Measurements from ENCODE around the gene ENTPD3.
"Not testable (repeated sequence)": the region's sequence is repeated elsewhere in the genome, so short reads cannot be mapped to it uniquely, and the experiment has no call there.

The ENTPD3 gene

DNA sequence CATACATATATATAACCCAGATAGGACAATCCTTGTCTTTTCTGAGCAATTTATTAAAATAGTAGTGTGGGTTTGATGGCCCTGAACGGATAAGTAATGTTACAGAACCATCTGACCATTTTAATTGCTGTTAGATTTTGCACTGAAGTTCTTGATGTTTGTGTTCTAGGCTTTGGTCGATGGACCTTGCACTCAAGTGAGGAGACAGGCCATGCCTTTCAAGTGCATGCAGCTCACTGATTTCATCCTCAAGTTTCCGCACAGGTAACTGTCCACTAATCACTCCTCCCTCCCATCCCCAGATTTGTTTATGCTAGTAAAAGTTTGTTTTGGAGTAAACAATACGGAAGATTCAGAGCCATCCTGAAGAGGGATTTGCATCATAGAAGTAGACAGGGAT lies 71.5 kb downstream of the ENTPD3 start:
- H3K9me3 Mint-ChIP-seq: no peaks in the 10 kb centered on the region
- H3K4me1 Mint-ChIP-seq (ENCODE audit: low read depth): peaks cover 21% of the 10 kb centered on the region
- intact Hi-C loops (cut with micrococcal nuclease): no loop called here
- H3K4me3 Mint-ChIP-seq: peak overlapping the region; percentile 81
- H3K36me3 Mint-ChIP-seq (ENCODE audit: low read depth): peaks cover 70% of the 10 kb centered on the region
- peak overlapping the region; percentile 88 for H3K27ac Mint-ChIP-seq
- peaks cover 2% of the 10 kb centered on the region for H3K27me3 Mint-ChIP-seq

DNA sequence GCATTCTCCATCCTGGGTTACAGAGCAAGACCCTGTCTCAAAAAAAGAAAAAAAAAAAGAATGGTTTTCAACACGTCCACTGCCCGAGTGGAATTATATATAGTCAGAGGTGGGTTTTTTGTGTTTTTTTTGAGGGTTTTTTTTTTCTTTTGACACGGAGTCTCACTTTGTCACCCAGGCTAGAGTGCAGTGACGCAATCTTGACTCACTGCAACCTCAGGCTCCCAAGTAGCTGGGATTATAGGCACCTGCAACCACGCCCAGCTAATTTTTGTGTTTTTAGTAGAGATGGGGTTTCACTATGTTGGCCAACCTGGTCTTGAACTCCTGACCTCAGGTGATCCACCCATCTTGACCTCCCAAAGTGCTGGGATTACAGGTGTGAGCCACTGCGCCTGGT lies 73.5 kb downstream of the ENTPD3 start:
- peaks cover 22% of the 10 kb centered on the region for H3K4me1 Mint-ChIP-seq (ENCODE audit: low read depth)
- H3K27ac Mint-ChIP-seq; intact Hi-C loops (cut with micrococcal nuclease); H3K27me3 Mint-ChIP-seq; H3K4me3 Mint-ChIP-seq; H3K9me3 Mint-ChIP-seq: not testable (repeated sequence)
- peaks cover 89% of the 10 kb centered on the region for H3K36me3 Mint-ChIP-seq (ENCODE audit: low read depth)

- Mint-ChIP-seq H3K9me3 (no peaks in the 10 kb centered on the region), H3K4me1 (ENCODE audit: low read depth) (peaks cover 22% of the 10 kb centered on the region), H3K27ac (no peak overlapping the region), H3K36me3 (ENCODE audit: low read depth) (peaks cover 96% of the 10 kb centered on the region), H3K4me3 (no peak overlapping the region), H3K27me3 (no peaks in the 10 kb centered on the region)
- intact Hi-C loops (cut with micrococcal nuclease): no loop called here
Observed at GRCh38 chr3:40461161-40461560, 74.2 kb downstream of the ENTPD3 start.

DNA sequence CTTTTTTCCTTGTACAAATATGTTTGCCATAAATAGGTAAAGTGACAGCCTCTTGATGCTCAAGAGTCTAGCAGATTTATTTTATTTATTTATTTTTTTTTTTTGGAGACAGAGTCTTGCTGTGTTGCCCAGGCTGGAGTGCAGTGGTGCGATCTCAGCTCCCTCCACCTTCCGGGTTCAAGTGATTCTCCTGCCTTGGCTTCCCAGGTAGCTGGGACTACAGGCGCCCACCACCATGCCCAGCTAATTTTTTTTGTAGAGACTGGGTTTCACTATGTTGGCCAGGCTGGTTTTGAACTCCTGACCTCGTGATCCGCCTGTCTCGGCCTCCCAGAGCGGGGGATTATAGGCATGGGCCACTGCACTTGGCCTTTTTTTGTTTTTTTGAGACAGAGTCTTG lies 75.9 kb downstream of the ENTPD3 start:
- H3K27me3 Mint-ChIP-seq; H3K9me3 Mint-ChIP-seq; intact Hi-C loops (cut with micrococcal nuclease); H3K4me3 Mint-ChIP-seq; H3K27ac Mint-ChIP-seq: not testable (repeated sequence)
- H3K36me3 Mint-ChIP-seq (ENCODE audit: low read depth): peaks cover 93% of the 10 kb centered on the region
- peaks cover 20% of the 10 kb centered on the region for H3K4me1 Mint-ChIP-seq (ENCODE audit: low read depth)

DNA sequence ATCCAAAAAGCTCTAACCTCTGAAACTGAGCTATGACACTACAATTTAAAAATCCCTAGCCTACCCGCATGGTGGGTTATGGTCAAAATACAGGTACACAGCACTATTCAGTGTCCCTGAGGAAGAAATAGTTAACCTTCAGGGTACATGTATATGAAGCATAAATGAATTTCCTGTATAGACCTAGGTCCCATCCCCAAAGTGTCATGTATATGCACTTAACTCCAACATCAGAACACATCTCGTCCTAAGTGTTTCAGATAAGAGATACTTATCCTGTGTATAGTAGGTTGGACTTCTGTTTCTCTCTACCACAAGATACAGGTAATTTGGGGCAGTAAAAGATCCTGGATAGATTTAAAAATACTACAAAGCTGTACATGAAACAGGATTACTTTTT lies 76.6 kb downstream of the ENTPD3 start:
- Mint-ChIP-seq H3K27ac (no peak overlapping the region), H3K9me3 (no peaks in the 10 kb centered on the region), H3K4me1 (ENCODE audit: low read depth) (peaks cover 12% of the 10 kb centered on the region), H3K27me3 (no peaks in the 10 kb centered on the region), H3K4me3 (no peak overlapping the region), H3K36me3 (ENCODE audit: low read depth) (peaks cover 87% of the 10 kb centered on the region)
- intact Hi-C loops (cut with micrococcal nuclease): no loop called here

DNA sequence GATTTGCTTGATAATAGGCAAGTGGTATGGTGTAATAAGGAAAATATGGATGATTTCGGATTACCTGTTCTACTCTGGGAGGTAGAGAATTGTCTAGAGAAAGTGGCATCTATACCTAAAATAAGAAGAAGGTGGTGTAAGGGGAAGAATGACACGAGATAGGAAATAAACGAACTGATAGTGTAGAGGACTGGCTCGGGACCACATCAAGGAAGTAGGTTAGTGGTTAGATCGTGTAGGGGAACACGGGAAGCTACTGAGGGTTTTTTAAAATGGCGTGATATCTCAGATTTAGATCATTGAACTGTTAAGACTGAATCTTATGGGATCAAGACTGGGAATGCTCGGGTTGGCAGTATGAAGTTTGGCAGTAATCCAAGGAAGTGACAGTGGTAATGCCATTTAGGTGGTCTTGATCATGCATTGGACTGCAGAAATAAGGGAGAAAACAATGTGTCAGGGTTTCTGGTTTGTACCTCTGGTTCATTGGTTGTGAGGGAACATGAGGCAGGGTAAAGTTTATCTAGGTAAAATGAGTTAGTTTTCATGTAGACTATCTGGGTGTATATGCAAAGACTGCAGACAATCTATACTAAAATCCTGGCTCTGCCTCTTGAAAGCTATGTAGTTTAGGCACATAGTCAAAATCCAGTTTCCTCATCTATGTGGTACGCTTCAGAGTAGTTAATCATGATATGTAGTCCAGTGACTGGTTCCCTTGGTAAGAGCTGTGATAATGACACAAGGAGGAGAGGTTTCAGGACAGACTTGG lies 77.5 kb downstream of the ENTPD3 start:
- H3K36me3 Mint-ChIP-seq (ENCODE audit: low read depth): peaks cover 77% of the 10 kb centered on the region
- intact Hi-C loops (cut with micrococcal nuclease): no loop called here
- peaks cover 6% of the 10 kb centered on the region for H3K4me1 Mint-ChIP-seq (ENCODE audit: low read depth)
- H3K4me3 Mint-ChIP-seq: no peak overlapping the region
- no peaks in the 10 kb centered on the region for H3K9me3 Mint-ChIP-seq
- H3K27ac Mint-ChIP-seq: no peak overlapping the region
- H3K27me3 Mint-ChIP-seq: no peaks in the 10 kb centered on the region

GRCh38 chr3:40465111-40465407 lies 78.1 kb downstream of the ENTPD3 start:
- no peak overlapping the region for H3K27ac Mint-ChIP-seq
- intact Hi-C loops (cut with micrococcal nuclease): no loop called here
- no peaks in the 10 kb centered on the region for H3K9me3 Mint-ChIP-seq
- H3K4me3 Mint-ChIP-seq: no peak overlapping the region
- H3K27me3 Mint-ChIP-seq: no peaks in the 10 kb centered on the region
- peaks cover 72% of the 10 kb centered on the region for H3K36me3 Mint-ChIP-seq (ENCODE audit: low read depth)
- H3K4me1 Mint-ChIP-seq (ENCODE audit: low read depth): peaks cover 6% of the 10 kb centered on the region

GRCh38 chr3:40465456-40465855 lies 78.5 kb downstream of the ENTPD3 start:
- H3K36me3 Mint-ChIP-seq (ENCODE audit: low read depth): peaks cover 68% of the 10 kb centered on the region
- peaks cover 6% of the 10 kb centered on the region for H3K4me1 Mint-ChIP-seq (ENCODE audit: low read depth)
- H3K4me3 Mint-ChIP-seq: no peak overlapping the region
- no peak overlapping the region for H3K27ac Mint-ChIP-seq
- no peaks in the 10 kb centered on the region for H3K27me3 Mint-ChIP-seq
- no peaks in the 10 kb centered on the region for H3K9me3 Mint-ChIP-seq
- intact Hi-C loops (cut with micrococcal nuclease): no loop called here

DNA sequence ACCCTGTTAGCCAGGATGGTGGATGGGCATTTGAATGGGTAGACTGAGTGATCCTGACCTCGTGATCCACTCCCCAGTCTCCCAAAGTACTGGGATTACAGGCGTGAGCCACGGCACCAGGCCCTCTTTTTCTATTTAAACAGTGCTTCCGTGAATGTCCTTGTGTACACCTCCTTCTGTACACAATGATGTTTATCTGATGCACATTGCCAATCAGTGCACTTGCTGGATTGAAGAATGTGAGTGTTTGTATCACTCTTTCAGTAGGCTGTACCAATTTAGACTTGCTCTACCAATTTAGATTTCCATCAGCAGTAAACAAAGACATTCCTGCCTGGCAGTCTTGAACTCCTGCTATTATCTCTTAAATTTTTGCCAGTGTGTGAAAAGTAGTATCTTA lies 81.0 kb downstream of the ENTPD3 start:
- Mint-ChIP-seq H3K36me3 (ENCODE audit: low read depth) (peaks cover 42% of the 10 kb centered on the region), H3K9me3 (no peaks in the 10 kb centered on the region), H3K27me3 (no peaks in the 10 kb centered on the region), H3K4me1 (ENCODE audit: low read depth) (peaks cover 6% of the 10 kb centered on the region), H3K4me3 (no peak overlapping the region), H3K27ac (no peak overlapping the region)
- intact Hi-C loops (cut with micrococcal nuclease): no loop called here

- Mint-ChIP-seq H3K9me3 (no peaks in the 10 kb centered on the region), H3K36me3 (ENCODE audit: low read depth) (peaks cover 16% of the 10 kb centered on the region), H3K4me1 (ENCODE audit: low read depth) (no peaks in the 10 kb centered on the region), H3K27me3 (no peaks in the 10 kb centered on the region), H3K4me3 (no peak overlapping the region), H3K27ac (no peak overlapping the region)
- intact Hi-C loops (cut with micrococcal nuclease): loop anchor here (10.0 kb wide), 1 partner anchor 734 kb away; no protein-coding TSS in a partner anchor
Observed at GRCh38 chr3:40470701-40471100, 83.7 kb downstream of the ENTPD3 start.

- peak within 1 kb of the TSS; percentile 99 for H3K27ac Mint-ChIP-seq
- no peaks in the 10 kb centered on the region for H3K27me3 Mint-ChIP-seq
- H3K4me1 Mint-ChIP-seq (ENCODE audit: low read depth): peaks cover 17% of the 10 kb centered on the region
- H3K9me3 Mint-ChIP-seq: no peaks in the 10 kb centered on the region
- H3K36me3 Mint-ChIP-seq (ENCODE audit: low read depth): peaks cover 51% of the 10 kb centered on the region
- peak within 1 kb of the TSS; percentile 95 for H3K4me3 Mint-ChIP-seq
- intact Hi-C loops (cut with micrococcal nuclease): loop anchor here (1.0 to 10.0 kb wide), 4 partner anchors 20 to 728 kb away; partner anchors contain the start of genes RPL14 and ZNF621
Observed at GRCh38 chr3:40476478-40477470, 89.8 kb downstream of the ENTPD3 start, which contains the start of gene ZNF619. TSS of gene ZNF619 (plus strand) at chr3:40477122. CDS start at chr3:40477980, 858 bp downstream.

DNA sequence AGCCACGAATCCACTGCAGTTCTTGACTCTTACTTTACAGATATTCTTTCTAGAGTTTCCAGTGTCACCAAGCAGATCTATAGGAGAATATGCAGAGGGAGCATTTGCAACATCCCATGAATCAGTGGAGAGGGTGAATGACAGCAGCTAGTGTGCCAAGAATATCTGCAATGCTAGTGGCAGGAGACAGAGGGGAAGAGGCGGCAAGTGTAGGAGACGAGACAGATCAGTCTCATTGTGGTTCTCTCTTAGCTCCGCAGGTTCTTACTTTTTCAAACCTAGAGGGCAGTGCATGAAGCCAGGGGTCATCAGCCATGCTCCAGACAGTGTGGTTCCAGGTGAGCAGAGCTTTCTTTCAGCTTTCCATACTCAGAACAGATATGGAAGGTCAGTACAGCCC lies 90.7 kb downstream of the ENTPD3 start:
- intact Hi-C loops (cut with micrococcal nuclease): loop anchor here (1.0 to 10.0 kb wide), 4 partner anchors 21 to 727 kb away; partner anchors contain the start of genes RPL14 and ZNF621
- H3K4me1 Mint-ChIP-seq (ENCODE audit: low read depth): peaks cover 17% of the 10 kb centered on the region
- H3K4me3 Mint-ChIP-seq: peak overlapping the region; percentile 95
- H3K27me3 Mint-ChIP-seq: no peaks in the 10 kb centered on the region
- H3K36me3 Mint-ChIP-seq (ENCODE audit: low read depth): peaks cover 60% of the 10 kb centered on the region
- H3K9me3 Mint-ChIP-seq: no peaks in the 10 kb centered on the region
- H3K27ac Mint-ChIP-seq: peak overlapping the region; percentile 99

Measured in dendritic cell treated with granulocyte-macrophage colony-stimulating factor and Interleukin-4, amounts not matched to agents 40 ng/mL and 50 ng/mL, for 4 days (primary cell).